ENCODE data around the gene DBH.

- TF ChIP-seq EZH2 (IDR thresholded peaks at IDR 0.05; ENCODE audit: borderline replicate concordance, low read depth, low read length, severe bottlenecking) (no peak), CTCF (IDR thresholded peaks at IDR 0.05; ENCODE audit: borderline replicate concordance, extremely low read depth, low read length, poor library complexity, severe bottlenecking) (no peak)
Observed at GRCh38 chr9:133685653-133686609, 49.8 kb downstream of the DBH start.

All from DND-41 (cell line).